Measurements from ENCODE around the gene SEC11C. TPM values are rescaled to one million over a fixed set of nuclear protein-coding genes. Genes with fewer than 3 reads are reported as not detected.
"Not testable (repeated sequence)": the region's sequence is repeated elsewhere in the genome, so short reads cannot be mapped to it uniquely, and the experiment has no call there.

SEC11C gene
- total RNA-seq, 1 experiment from 2014 or later, result 50.6 TPM

- POLR2A ChIA-PET (ENCODE audit: unreplicated experiment), result interaction anchor here (0.6 kb wide), 1 partner anchor 17 kb away, joined by 3 read pairs; no protein-coding TSS in a partner anchor
- H3K4me3 ChIP-seq (ENCODE audit: low read length), result 0 out of 2 replicates have a peak overlapping the region, but pooled peaks have one; percentile 86
- CTCF ChIA-PET, result no interaction called here
- intact Hi-C loops (cut with micrococcal nuclease), result no loop called here
- H3K79me2 ChIP-seq (ENCODE audit: low read length), result peaks cover 47% of the 10 kb centered on the region
- H3K4me2 ChIP-seq (ENCODE audit: low read length), result peak overlapping the region; percentile 96
- H3F3A ChIP-seq (ENCODE audit: low read length, unreplicated experiment), result no peaks in the 10 kb centered on the region
- no peaks in the 10 kb centered on the region for H3K9me3 ChIP-seq (ENCODE audit: low read length)
- H3K27ac ChIP-seq (ENCODE audit: low read length), result no peak overlapping the region
- TF ChIP-seq EZH2phosphoT487 (IDR thresholded peaks at IDR 0.05; ENCODE audit: borderline replicate concordance, low read length) (no peak), EZH2 (IDR thresholded peaks at IDR 0.05; ENCODE audit: low read length, unreplicated experiment) (no peak), CTCF (conservative IDR thresholded peaks at IDR 0.05; ENCODE audit: low read depth, low read length) (no peak)
- no TSS peak for BruUV-seq (replicated peaks)
- H3K9me2 ChIP-seq (replicated peaks; ENCODE audit: low read length), result no peaks in the 10 kb centered on the region
- DNase-seq (no peak), ATAC-seq (no peak)
- H3K27me3 ChIP-seq (ENCODE audit: low read length), result peaks cover 11% of the 10 kb centered on the region; the same call in 1 of the 2 replicates
- H3K9ac ChIP-seq (ENCODE audit: low read length), result no peak overlapping the region
- H3K36me3 ChIP-seq (ENCODE audit: low read depth, low read length), result no peaks in the 10 kb centered on the region
- peaks cover 10% of the 10 kb centered on the region for H3K4me1 ChIP-seq (ENCODE audit: insufficient read depth, low read length)
- 0 out of 2 replicates have a peak, but pooled peaks cover 4% of the 10 kb centered on the region for H4K20me1 ChIP-seq (ENCODE audit: low read length)
- H2AFZ ChIP-seq (ENCODE audit: low read length), result no peak overlapping the region
Measured at GRCh38 chr18:59141294-59142068, 1.8 kb downstream of the SEC11C start.

GRCh38 chr18:59142274-59142673, 2.6 kb downstream of the SEC11C start:
- no peak for TF ChIP-seq EZH2 (IDR thresholded peaks at IDR 0.05; ENCODE audit: low read length, unreplicated experiment)
- no peak for TF ChIP-seq CTCF (conservative IDR thresholded peaks at IDR 0.05; ENCODE audit: low read depth, low read length)
- TF ChIP-seq EZH2phosphoT487 (IDR thresholded peaks at IDR 0.05; ENCODE audit: borderline replicate concordance, low read length), result no peak
- ChIA-PET POLR2A (ENCODE audit: unreplicated experiment) (no interaction called here), CTCF (no interaction called here)
- peaks cover 6% of the 10 kb centered on the region; the same call in 1 of the 2 replicates for H3K27me3 ChIP-seq (ENCODE audit: low read length)
- no peaks in the 10 kb centered on the region for H3K9me3 ChIP-seq (ENCODE audit: low read length)
- no peaks in the 10 kb centered on the region for H3K9me2 ChIP-seq (replicated peaks; ENCODE audit: low read length)
- H3K4me2 ChIP-seq (ENCODE audit: low read length), result no peak overlapping the region
- no peak overlapping the region for H3K4me3 ChIP-seq (ENCODE audit: low read length)
- no peaks in the 10 kb centered on the region for H3F3A ChIP-seq (ENCODE audit: low read length, unreplicated experiment)
- H3K79me2 ChIP-seq (ENCODE audit: low read length), result peaks cover 47% of the 10 kb centered on the region
- no peak overlapping the region for H2AFZ ChIP-seq (ENCODE audit: low read length)
- ATAC-seq (no peak), DNase-seq (no peak)
- no peaks in the 10 kb centered on the region for H3K36me3 ChIP-seq (ENCODE audit: low read depth, low read length)
- intact Hi-C loops (cut with micrococcal nuclease), result no loop called here
- no peak overlapping the region for H3K9ac ChIP-seq (ENCODE audit: low read length)
- no peak overlapping the region for H3K27ac ChIP-seq (ENCODE audit: low read length)
- BruUV-seq (replicated peaks), result no TSS peak
- 0 out of 2 replicates have a peak, but pooled peaks cover 4% of the 10 kb centered on the region for H4K20me1 ChIP-seq (ENCODE audit: low read length)
- peaks cover 10% of the 10 kb centered on the region for H3K4me1 ChIP-seq (ENCODE audit: insufficient read depth, low read length)

GRCh38 chr18:59142800-59143416, 3.2 kb downstream of the SEC11C start:
- H3K27me3 ChIP-seq (ENCODE audit: low read length); DNase-seq; H3K27ac ChIP-seq (ENCODE audit: low read length); H3K9me3 ChIP-seq (ENCODE audit: low read length); intact Hi-C loops (cut with micrococcal nuclease); H3K9ac ChIP-seq (ENCODE audit: low read length); H2AFZ ChIP-seq (ENCODE audit: low read length); H4K20me1 ChIP-seq (ENCODE audit: low read length); ATAC-seq; H3K36me3 ChIP-seq (ENCODE audit: low read depth, low read length); POLR2A ChIA-PET (ENCODE audit: unreplicated experiment); H3F3A ChIP-seq (ENCODE audit: low read length, unreplicated experiment); CTCF ChIA-PET; H3K9me2 ChIP-seq (replicated peaks; ENCODE audit: low read length); H3K4me2 ChIP-seq (ENCODE audit: low read length); BruUV-seq (replicated peaks); H3K4me3 ChIP-seq (ENCODE audit: low read length): not testable (repeated sequence)
- Histone ChIP-seq H3K79me2 (ENCODE audit: low read length) (peaks cover 47% of the 10 kb centered on the region), H3K4me1 (ENCODE audit: insufficient read depth, low read length) (peaks cover 10% of the 10 kb centered on the region)

All from PC-3 (cell line).